Body of pancreas (tissue), 4 donors: ENCODE results near the gene NUP188.

Experiments
- POLR2A ChIP-seq, 3 donors: fragments of 450-650 bp; IDR thresholded peaks; one replicate each; pipeline ENCODE4 v1.6.1; 2016; ENCODE audit warnings: antibody characterized with exemption in 3 of 3, mild to moderate bottlenecking in 2 of 3
- TF ChIP-seq, protein P1 (sequence below), 7 experiments: fragments of 450-650 bp in 4 of 7; fragments of 200-600 bp in 3 of 7; sonication (generic) in 3 of 7; IDR thresholded peaks; one replicate each; pipeline ENCODE4 v1.5.1; 2016 to 2019; ENCODE audit warnings: antibody characterized with exemption in 7 of 7

DNA sequence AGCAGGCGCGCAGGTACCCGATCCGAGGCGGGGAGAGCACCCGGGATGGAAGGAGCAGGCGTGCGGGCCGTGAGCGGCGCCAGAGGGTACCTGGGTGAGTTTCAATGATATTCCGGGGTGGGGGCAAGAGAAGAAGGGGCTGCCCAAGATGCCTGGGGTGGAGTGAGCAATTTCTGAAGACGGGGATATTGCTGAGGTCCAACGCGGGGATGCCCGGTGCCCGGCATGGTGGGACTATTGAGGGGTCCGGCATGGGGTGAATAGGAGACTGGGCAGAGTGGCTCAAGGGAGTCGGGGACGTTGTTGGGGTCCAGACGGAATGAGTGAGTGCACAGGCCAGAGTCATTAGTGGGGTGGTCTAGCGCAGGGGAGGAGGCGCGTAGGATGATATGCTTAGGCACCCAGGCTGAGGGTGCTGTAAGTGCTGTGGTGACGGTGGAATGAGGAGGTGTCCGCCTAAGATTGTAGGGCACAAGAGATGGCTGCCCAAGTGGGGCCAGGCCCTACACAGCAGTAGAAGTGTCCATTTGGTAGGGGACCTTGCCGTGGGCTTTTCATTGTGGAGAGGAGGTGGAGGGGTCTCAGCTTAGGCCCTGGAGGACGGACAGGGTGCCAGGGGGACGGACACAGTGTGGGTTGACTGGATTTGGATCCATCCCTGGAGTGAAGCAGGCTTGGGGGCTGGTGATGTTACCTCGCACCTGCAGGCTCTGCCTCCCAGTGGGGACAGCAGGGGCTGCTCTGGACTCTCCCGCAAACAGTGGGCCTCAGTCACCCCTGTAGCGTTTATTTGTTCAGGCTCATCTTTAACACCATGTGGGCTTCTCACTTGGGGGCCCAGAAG lies 89.6 kb downstream of the NUP188 start:
- TF ChIP-seq, protein P1, sequence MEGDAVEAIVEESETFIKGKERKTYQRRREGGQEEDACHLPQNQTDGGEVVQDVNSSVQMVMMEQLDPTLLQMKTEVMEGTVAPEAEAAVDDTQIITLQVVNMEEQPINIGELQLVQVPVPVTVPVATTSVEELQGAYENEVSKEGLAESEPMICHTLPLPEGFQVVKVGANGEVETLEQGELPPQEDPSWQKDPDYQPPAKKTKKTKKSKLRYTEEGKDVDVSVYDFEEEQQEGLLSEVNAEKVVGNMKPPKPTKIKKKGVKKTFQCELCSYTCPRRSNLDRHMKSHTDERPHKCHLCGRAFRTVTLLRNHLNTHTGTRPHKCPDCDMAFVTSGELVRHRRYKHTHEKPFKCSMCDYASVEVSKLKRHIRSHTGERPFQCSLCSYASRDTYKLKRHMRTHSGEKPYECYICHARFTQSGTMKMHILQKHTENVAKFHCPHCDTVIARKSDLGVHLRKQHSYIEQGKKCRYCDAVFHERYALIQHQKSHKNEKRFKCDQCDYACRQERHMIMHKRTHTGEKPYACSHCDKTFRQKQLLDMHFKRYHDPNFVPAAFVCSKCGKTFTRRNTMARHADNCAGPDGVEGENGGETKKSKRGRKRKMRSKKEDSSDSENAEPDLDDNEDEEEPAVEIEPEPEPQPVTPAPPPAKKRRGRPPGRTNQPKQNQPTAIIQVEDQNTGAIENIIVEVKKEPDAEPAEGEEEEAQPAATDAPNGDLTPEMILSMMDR (IDR thresholded peaks at IDR 0.05), result no peak
- no peak for TF ChIP-seq POLR2A (IDR thresholded peaks at IDR 0.05)
